Jurkat, Clone E6-1 (cell line): ENCODE measurements around the gene ABHD13.
"Not testable (repeated sequence)": the region's sequence is repeated elsewhere in the genome, so short reads cannot be mapped to it uniquely, and the experiment has no call there.

ENCODE experiments used
- DNase-seq: peaks from one replicate; pipeline ENCODE4 v3.0.0-alpha.2; 2011; ENCODE audit warnings: low read depth, low spot score
- H3K4me3 ChIP-seq: 2 replicates; pipeline ENCODE4 v1.5.1; 2011; ENCODE audit warnings: mild to moderate bottlenecking, low read length, control low read depth, moderate library complexity

Gene ABHD13

GRCh38 chr13:108217307-108218043 lies 717 bp upstream of the ABHD13 start:
- not testable (repeated sequence) for DNase-seq

GRCh38 chr13:108220041-108220440 lies 1.8 kb downstream of the ABHD13 start:
- DNase-seq, result peak; percentile 19
- no peak overlapping the region for H3K4me3 ChIP-seq

More at GRCh38 chr13:108217307-108218043, 717 bp upstream of the ABHD13 start:
- peak overlapping the region; percentile 83 for H3K4me3 ChIP-seq

DNA sequence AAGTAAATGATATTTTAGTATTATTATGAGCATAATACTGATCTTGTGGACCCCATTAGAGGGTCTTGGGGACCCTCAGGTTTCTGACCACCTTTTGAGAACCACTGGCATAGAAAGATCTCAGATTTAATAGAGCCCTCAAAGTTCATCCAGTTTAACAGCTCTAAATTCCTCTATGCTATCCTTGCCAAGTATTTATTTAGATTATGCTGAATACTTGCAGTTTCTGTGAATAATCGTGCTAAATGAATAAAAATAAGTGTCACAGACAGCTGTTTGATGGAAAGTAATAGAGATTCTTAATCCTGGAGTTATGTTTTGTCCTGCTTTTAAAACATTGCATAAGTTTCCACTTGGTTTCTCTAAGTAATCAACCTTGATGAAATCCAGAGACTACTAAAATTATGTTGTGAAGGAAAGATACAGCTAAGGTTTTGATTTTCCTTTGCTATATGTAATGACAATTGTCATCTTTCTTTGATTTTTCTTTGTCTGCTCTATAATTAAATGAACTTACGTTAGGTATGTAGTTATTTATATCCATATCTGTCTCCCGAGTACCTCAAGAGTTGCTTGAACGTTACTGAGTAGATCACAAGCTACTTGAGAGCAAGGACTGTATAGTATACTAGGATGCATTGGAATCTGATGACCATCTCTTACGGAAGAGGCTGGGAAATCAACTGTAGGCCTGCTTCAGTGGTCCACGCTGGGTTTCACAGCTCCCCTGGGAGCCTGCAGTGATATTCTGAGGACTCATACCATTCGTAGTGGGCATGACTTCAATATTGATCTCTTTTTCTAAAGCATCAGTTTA lies 5.7 kb downstream of the ABHD13 start:
- no peak for DNase-seq
- H3K4me3 ChIP-seq, result no peak overlapping the region

DNA sequence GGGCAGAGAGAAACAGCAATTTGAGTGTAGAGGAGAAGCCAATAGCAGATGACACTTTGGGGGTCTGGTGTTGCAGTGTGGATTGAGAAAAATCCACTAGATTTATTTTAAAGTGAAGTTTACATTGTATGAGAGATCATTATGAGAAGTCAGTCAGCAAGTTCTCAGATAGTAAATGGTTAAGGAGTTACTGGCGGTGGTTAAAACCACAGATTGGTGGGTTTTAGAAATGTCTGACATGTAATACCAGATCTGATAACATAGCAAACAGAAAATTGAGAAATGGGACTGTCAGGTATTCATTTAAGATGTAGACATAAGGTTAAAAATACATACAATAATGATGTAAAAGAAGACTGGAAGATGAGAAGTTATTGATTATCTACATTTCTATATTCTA lies 7.2 kb downstream of the ABHD13 start:
- peak; percentile 57 for DNase-seq
- no peak overlapping the region for H3K4me3 ChIP-seq

- DNase-seq, result no peak
Observed at GRCh38 chr13:108226184-108226583, 8.0 kb downstream of the ABHD13 start.

DNA sequence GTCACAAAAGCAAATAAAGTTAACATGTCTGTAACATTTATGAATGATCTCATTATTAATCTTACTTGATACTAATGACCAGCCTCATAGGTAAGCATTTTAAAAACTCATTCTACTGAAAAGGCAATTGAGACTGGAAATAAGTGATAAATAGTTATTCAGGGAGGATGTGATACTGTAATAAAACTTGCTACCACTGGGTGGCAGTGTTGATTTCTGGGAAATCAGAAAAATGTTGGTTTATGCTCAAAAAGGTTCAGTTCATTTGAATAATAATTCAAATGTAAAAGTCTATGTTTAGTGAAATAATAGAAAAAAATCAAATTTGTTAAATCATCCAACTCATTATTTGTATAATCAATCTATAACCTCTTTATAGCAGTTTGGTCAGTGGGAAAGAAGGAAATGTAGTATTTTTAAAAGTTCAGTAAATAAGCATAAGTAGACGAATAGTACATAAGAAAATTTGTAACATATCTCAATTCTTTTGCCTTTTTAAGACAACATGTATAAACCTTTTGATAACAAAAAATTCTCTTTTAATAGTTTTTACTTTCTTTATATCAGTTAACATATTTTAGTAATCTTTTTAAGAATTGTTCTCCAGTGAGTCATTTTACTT lies 9.6 kb downstream of the ABHD13 start:
- peak; percentile 37 for DNase-seq

More at GRCh38 chr13:108226184-108226583, 8.0 kb downstream of the ABHD13 start:
- no peak overlapping the region for H3K4me3 ChIP-seq

GRCh38 chr13:108230377-108230776 lies 12.2 kb downstream of the ABHD13 start:
- no peak for DNase-seq
- no peak overlapping the region for H3K4me3 ChIP-seq

More for the DNA sequence above, 9.6 kb downstream of the ABHD13 start:
- H3K4me3 ChIP-seq, result no peak overlapping the region

DNA sequence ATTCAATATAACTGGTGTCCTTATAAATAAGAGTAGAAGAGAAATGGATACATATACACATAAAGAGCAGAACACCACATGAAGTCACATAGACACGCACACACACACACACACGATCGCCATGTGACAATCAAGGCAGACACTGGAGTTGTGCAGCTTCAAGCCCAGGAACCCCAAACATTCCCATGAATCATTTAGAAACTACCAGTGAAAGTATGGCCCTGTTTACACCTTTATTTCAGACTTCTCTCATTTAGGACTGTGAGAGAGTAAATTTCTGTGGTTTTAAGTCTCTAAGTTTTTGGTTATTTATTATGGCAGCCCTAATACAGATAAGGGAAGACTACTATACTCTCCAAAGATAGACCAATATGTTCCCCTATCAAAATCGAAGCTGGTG lies 31.0 kb downstream of the ABHD13 start:
- no peak for DNase-seq
- no peak overlapping the region for H3K4me3 ChIP-seq

DNA sequence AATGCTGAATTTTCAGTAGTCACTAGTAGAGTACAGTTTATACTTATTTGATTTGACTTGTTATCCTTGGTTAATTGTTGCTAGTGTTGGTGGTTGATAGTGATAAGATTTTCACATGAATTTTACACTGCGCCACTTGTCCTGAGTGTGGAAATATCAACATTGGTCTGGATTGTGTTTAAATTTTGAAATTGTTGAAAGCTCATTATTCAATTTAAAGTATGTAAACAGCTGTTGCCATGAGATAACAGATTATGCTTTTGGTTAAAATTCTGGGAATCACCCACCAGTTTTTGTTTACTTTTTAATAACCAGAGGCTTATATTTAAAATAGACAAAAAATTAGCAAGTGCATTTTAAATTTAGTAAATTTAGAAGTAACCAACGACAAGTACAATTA lies 39.1 kb downstream of the ABHD13 start:
- no peak overlapping the region for H3K4me3 ChIP-seq
- no peak for DNase-seq

GRCh38 chr13:108263621-108264355 lies 45.6 kb downstream of the ABHD13 start:
- DNase-seq, result no peak
- H3K4me3 ChIP-seq, result no peak overlapping the region

DNA sequence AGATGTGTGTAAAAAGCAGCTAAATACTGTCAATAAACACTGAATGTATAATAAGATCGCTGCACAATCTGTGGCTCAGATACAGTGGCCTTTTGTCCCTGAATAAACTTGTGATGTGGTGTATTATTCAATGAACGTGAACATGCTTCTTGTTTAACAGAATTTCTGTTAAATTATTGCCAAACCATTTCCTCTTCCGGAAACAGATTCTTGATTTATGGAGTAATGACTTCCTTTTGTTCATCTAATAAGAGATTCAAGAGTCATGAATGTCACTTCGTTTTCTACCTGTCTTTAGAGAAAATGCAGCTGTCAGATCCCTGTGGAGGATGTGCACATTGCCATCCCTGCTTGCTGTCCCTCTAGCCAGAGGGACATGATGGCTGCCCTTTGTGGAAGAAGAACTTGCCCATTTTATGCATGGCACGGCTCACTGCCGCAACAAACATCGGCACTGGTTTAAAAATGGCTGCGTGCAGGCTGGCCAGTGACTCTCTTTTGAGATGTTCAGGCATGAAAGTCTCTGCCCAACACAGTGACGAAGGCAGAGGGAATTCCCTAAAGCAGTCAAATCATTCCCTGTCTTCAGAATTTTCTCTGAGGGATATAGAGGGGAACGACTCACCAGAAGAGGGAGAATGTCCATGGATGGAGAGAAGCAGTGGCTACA lies 48.3 kb downstream of the ABHD13 start:
- no peak for DNase-seq
- no peak overlapping the region for H3K4me3 ChIP-seq

- no peak for DNase-seq
- no peak overlapping the region for H3K4me3 ChIP-seq
Observed at GRCh38 chr13:108267347-108267746, 49.2 kb downstream of the ABHD13 start.

GRCh38 chr13:108267855-108268254 lies 49.7 kb downstream of the ABHD13 start:
- DNase-seq, H3K4me3 ChIP-seq: not testable (repeated sequence)

GRCh38 chr13:108268466-108269112 lies 50.4 kb downstream of the ABHD13 start:
- DNase-seq, result no peak
- no peak overlapping the region for H3K4me3 ChIP-seq

GRCh38 chr13:108269601-108270328 lies 51.6 kb downstream of the ABHD13 start, which contains the start of gene TNFSF13B:
TSS of gene TNFSF13B (plus strand) at chr13:108269718. CDS start at chr13:108269896, 178 bp downstream.
- no peak within 1 kb of the TSS for H3K4me3 ChIP-seq
- no peak for DNase-seq

DNA sequence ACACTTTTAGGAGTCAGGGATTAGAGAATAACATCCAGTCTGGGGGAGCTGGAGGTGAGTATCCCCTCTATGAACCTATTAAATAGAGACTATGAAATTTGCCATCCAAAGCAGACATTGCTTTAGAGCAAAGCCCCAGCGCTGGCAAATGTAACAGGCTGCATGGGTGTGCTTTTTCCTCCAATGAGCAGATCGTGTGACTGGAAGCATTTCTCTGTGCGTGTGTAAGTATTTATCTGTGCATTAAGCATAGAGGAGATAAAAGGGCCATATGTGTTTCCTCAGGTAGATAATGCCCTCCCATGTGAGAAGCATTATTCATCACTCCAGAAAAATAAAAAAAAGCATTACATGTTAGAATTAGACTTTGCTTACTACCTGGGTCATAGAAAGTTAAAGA lies 52.2 kb downstream of the ABHD13 start:
- DNase-seq, result no peak
- no peak overlapping the region for H3K4me3 ChIP-seq

- DNase-seq, result no peak
- no peak overlapping the region for H3K4me3 ChIP-seq
Observed at GRCh38 chr13:108272333-108272732, 54.1 kb downstream of the ABHD13 start.
